IMR-90 (cell line): ENCODE results near the gene OPCML. TPM values are rescaled to one million over a fixed set of nuclear protein-coding genes. Genes with fewer than 3 reads are reported as not detected.

ENCODE experiments used
- ATAC-seq: fragments of 200-7000 bp; cut with Tn5 transposase; 2 replicates; pipeline ENCODE4 v1.9.1; 2020; ENCODE audit warnings: low read depth, mild to moderate bottlenecking, moderate library complexity
- BruUV-seq: library from RNA; stranded (reverse); fragments of 400-500 nt; replicated peaks from 2 replicates; lab custom pipeline; 2021; lab: Mats Ljungman, UMichigan
- CTCF ChIA-PET: fragments of 300-600 bp; formaldehyde crosslinking; extraction: SDS; loops from one replicate; lab custom pipeline; 2021; ENCODE audit warnings: antibody characterized with exemption; lab: Yijun Ruan, JAX
- POLR2A ChIA-PET: fragments of 300-600 bp; sonication (Branson Sonifier 250); formaldehyde crosslinking; loops from one replicate; lab custom pipeline; 2022; ENCODE audit warnings: antibody characterized with exemption; ENCODE audit not compliant: unreplicated experiment; lab: Charles Lee
- DNase-seq: peaks from one replicate; pipeline ENCODE4 v3.0.0; 2013
- H2AFZ ChIP-seq: replicated peaks from 2 replicates; pipeline ENCODE3; 2013; ENCODE audit warnings: low read length, mild to moderate bottlenecking; ENCODE audit not compliant: poor library complexity
- H2AK5ac ChIP-seq: 2 replicates; pipeline ENCODE4 v1.6.1; 2013; ENCODE audit warnings: low read depth, low read length, inconsistent platforms
- H2AK9ac ChIP-seq: replicated peaks from 2 replicates; pipeline ENCODE3; 2013; ENCODE audit warnings: mild to moderate bottlenecking, low read depth, low read length, moderate library complexity; ENCODE audit not compliant: poor library complexity
- H2BK120ac ChIP-seq: 2 replicates; pipeline ENCODE4 v1.6.1; 2013; ENCODE audit warnings: low read depth, low read length, inconsistent platforms
- H2BK15ac ChIP-seq: 3 replicates; pipeline ENCODE4 v1.6.1; 2013; ENCODE audit warnings: low read depth, low read length, inconsistent platforms
- H2BK20ac ChIP-seq: 2 replicates; pipeline ENCODE4 v1.6.1; 2013; ENCODE audit warnings: low read depth, mild to moderate bottlenecking, inconsistent platforms, low read length, moderate library complexity
- H2BK5ac ChIP-seq: 2 replicates; pipeline ENCODE4 v1.6.1; 2013; ENCODE audit warnings: mild to moderate bottlenecking, low read depth, low read length, inconsistent platforms; ENCODE audit not compliant: poor library complexity, severe bottlenecking
- H3K14ac ChIP-seq: replicated peaks from 2 replicates; pipeline ENCODE4 v1.6.1; 2013; ENCODE audit warnings: low read depth, low read length, inconsistent platforms
- H3K18ac ChIP-seq: 2 replicates; pipeline ENCODE4 v1.6.1; 2013; ENCODE audit warnings: low read depth, low read length, control low read depth
- H3K23ac ChIP-seq: 2 replicates; pipeline ENCODE4 v1.6.1; 2013; ENCODE audit warnings: low read depth, low read length, inconsistent platforms
- H3K27ac ChIP-seq: 2 replicates; pipeline ENCODE4 v1.5.1; 2013; ENCODE audit warnings: mild to moderate bottlenecking, control low read depth, low read length; ENCODE audit not compliant: insufficient read depth
- H3K27me3 ChIP-seq: 2 replicates; pipeline ENCODE4 v1.6.1; 2013; ENCODE audit warnings: low read length; ENCODE audit not compliant: control insufficient read depth, insufficient read depth
- H3K36me3 ChIP-seq: 2 replicates; pipeline ENCODE4 v1.6.1; 2013; ENCODE audit warnings: low read length, mixed read lengths; ENCODE audit not compliant: control insufficient read depth, insufficient read depth
- H3K4ac ChIP-seq: 2 replicates; pipeline ENCODE4 v1.6.1; 2013; ENCODE audit warnings: low read depth, low read length, inconsistent platforms
- H3K4me1 ChIP-seq: 2 replicates; pipeline ENCODE4 v1.6.1; 2013; ENCODE audit warnings: low read length, mixed read lengths; ENCODE audit not compliant: control insufficient read depth, insufficient read depth
- H3K4me2 ChIP-seq: 2 replicates; pipeline ENCODE4 v1.6.1; 2013; ENCODE audit warnings: low read depth, mild to moderate bottlenecking, control low read depth, low read length, moderate library complexity
- H3K4me3 ChIP-seq: 2 replicates; pipeline ENCODE4 v1.5.1; 2013; ENCODE audit warnings: low read depth, mild to moderate bottlenecking, control low read depth, low read length, moderate library complexity; ENCODE audit not compliant: insufficient read depth
- H3K56ac ChIP-seq: 2 replicates; pipeline ENCODE4 v1.6.1; 2013; ENCODE audit warnings: low read length, inconsistent platforms; ENCODE audit not compliant: insufficient read depth; ENCODE audit errors: extremely low read depth
- H3K79me1 ChIP-seq, 2 experiments: 2 replicates each; pipeline ENCODE4 v1.6.1; 2013; ENCODE audit warnings: low read length in 2 of 2, inconsistent platforms in 1 of 2, low read depth in 1 of 2
- H3K9ac ChIP-seq: 2 replicates; pipeline ENCODE4 v1.6.1; 2013; ENCODE audit warnings: low read depth, low read length, control low read depth
- H3K9me1 ChIP-seq: 2 replicates; pipeline ENCODE4 v1.6.1; 2013; ENCODE audit warnings: low read length, inconsistent platforms; ENCODE audit not compliant: insufficient read depth
- H3K9me3 ChIP-seq: 2 replicates; pipeline ENCODE4 v1.6.1; 2013; ENCODE audit warnings: low read length; ENCODE audit not compliant: control insufficient read depth, insufficient read depth
- H4K20me1 ChIP-seq: 2 replicates; pipeline ENCODE4 v1.6.1; 2013; ENCODE audit warnings: low read length, inconsistent platforms; ENCODE audit not compliant: insufficient read depth
- H4K5ac ChIP-seq: 2 replicates; pipeline ENCODE4 v1.6.1; 2013; ENCODE audit warnings: mild to moderate bottlenecking, low read depth, low read length, control low read depth
- H4K8ac ChIP-seq, 2 experiments: 2 replicates each; pipeline ENCODE4 v1.6.1; 2013; ENCODE audit warnings: low read depth in 2 of 2, low read length in 2 of 2, control low read depth in 1 of 2, inconsistent platforms in 1 of 2
- H4K91ac ChIP-seq: 2 replicates; pipeline ENCODE4 v1.6.1; 2013; ENCODE audit warnings: low read depth, low read length, inconsistent platforms; ENCODE audit not compliant: insufficient read depth
- CHD1 ChIP-seq: IDR thresholded peaks from 2 replicates; pipeline ENCODE4 v1.6.1; 2012; ENCODE audit warnings: low read depth, low read length, improper control_type of control experiment
- MAFK ChIP-seq: IDR thresholded peaks from 2 replicates; pipeline ENCODE4 v1.6.1; 2012; ENCODE audit warnings: low read depth, low read length, improper control_type of control experiment
- MAZ ChIP-seq: IDR thresholded peaks from 2 replicates; pipeline ENCODE4 v1.6.1; 2012; ENCODE audit warnings: low read depth, mild to moderate bottlenecking, low read length, improper control_type of control experiment, moderate library complexity, borderline replicate concordance
- MXI1 ChIP-seq: IDR thresholded peaks from 2 replicates; pipeline ENCODE4 v1.6.1; 2012; ENCODE audit warnings: low read depth, mild to moderate bottlenecking, low read length, moderate library complexity, borderline replicate concordance
- NFE2L2 ChIP-seq: fragments of 150-350 bp; IDR thresholded peaks from 2 replicates; pipeline ENCODE4 v1.6.1; 2016; ENCODE audit warnings: low read depth, mild to moderate bottlenecking, low read length
- RAD21 ChIP-seq: IDR thresholded peaks from 2 replicates; pipeline ENCODE4 v1.6.1; 2012; ENCODE audit warnings: low read length, improper control_type of control experiment
- RCOR1 ChIP-seq: IDR thresholded peaks from 2 replicates; pipeline ENCODE4 v1.6.1; 2012; ENCODE audit warnings: mild to moderate bottlenecking, low read length, improper control_type of control experiment; ENCODE audit not compliant: insufficient replicate concordance
- RFX5 ChIP-seq: IDR thresholded peaks from 2 replicates; pipeline ENCODE4 v1.8.0; 2012; ENCODE audit warnings: low read depth, mild to moderate bottlenecking, low read length, moderate library complexity
- SMC3 ChIP-seq: fragments of 150-350 bp; IDR thresholded peaks from 2 replicates; pipeline ENCODE4 v1.6.1; 2016; ENCODE audit warnings: low read depth, mild to moderate bottlenecking, antibody characterized with exemption, low read length, moderate library complexity
- WGBS, 2 experiments: methylation state at CpG; one replicate each; pipeline versions ENCODE4 v1.1.5 to v1.1.7; 2013; ENCODE audit warnings: missing lambda C conversion rate in 2 of 2; ENCODE audit not compliant: insufficient read length in 1 of 2; ENCODE audit errors: extremely low coverage in 2 of 2; 5-methylcytosine and 5-hydroxymethylcytosine counted together
- dilution Hi-C: fragments of 300-500 bp; cut with HindIII; formaldehyde crosslinking; loops from one replicate; pipeline ENCODE4 v1.14.3; 2018; ENCODE audit warnings: low sequenced_read_pairs; ENCODE audit not compliant: unreplicated experiment
- in situ Hi-C: fragments of 300-500 bp; cut with MboI; formaldehyde crosslinking; loops from 3 replicates; pipeline ENCODE4 v1.14.3; 2019; ENCODE audit warnings: low sequenced_read_pairs, inconsistent platforms, mixed read lengths
- intact Hi-C: fragments of 100-400 bp; cut with micrococcal nuclease; formaldehyde crosslinking; loops from 2 replicates; pipeline ENCODE4 v1.10.0; 2022
- polyA plus RNA-seq, 3 experiments: library from polyadenylated mRNA; depleted of rRNA; stranded (reverse); fragments of >200 nt; gene quantifications; 2 replicates each; pipeline ENCODE4 v1.2.3, GENCODE V29; 2012; ENCODE audit warnings: low replicate concordance in 1 of 3
- total RNA-seq: library from RNA; depleted of rRNA; stranded (reverse); fragments of >200 nt; gene quantifications from 2 replicates; pipeline ENCODE4 v1.2.3, GENCODE V29; 2012
- TF ChIP-seq, protein P1 (sequence below): fragments of 150-350 bp; IDR thresholded peaks from 2 replicates; pipeline ENCODE4 v1.6.1; 2016; ENCODE audit warnings: low read depth, mild to moderate bottlenecking, low read length, moderate library complexity, borderline replicate concordance

OPCML gene
- total and polyA plus RNA-seq, 2 of the 4 experiments (the other 2 are of a cell fraction), result under 0.01 to 2.6 TPM

DNA sequence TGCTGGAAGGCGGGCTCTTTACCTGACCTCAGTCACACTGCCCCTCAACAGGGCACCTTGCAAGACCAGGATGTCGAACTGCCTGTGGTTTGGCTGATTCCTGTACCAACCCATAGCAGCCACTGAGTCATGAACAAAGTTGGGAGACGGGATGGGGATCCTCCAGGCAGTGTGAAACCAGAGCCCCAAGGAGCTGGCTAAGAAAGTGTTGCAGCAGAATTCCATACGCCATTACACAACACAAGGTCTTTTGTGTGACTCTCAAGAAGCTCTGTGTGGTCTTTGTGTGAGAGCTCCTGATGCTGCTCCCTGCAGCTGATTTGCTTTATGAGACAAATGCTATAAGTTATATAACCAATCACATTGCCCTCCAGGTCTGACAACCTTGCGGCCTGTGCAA, 617.7 kb downstream of the OPCML start:
- WGBS, 2 experiments, result no CpG with 5 or more reads among the region's 5 CpGs
- H4K5ac ChIP-seq, result no peak overlapping the region
- no peak overlapping the region for H2BK5ac ChIP-seq
- no peaks in the 10 kb centered on the region for H3K9me3 ChIP-seq
- BruUV-seq, result no TSS peak
- H4K91ac ChIP-seq, result no peak overlapping the region
- H2AFZ ChIP-seq, result no peak overlapping the region
- dilution Hi-C loops (no loop called here), in situ Hi-C loops (no loop called here), intact Hi-C loops (no loop called here)
- H3K14ac ChIP-seq, result no peak overlapping the region
- CTCF ChIA-PET, result interaction anchor here (0.6 kb wide), 1 partner anchor 27 kb away, joined by 3 read pairs; no protein-coding TSS in a partner anchor
- no peak overlapping the region for H2BK15ac ChIP-seq
- no peak overlapping the region for H2BK20ac ChIP-seq
- no peaks in the 10 kb centered on the region for H4K20me1 ChIP-seq
- H3K36me3 ChIP-seq, result no peaks in the 10 kb centered on the region
- peaks cover 1% of the 10 kb centered on the region; the same call in 1 of the 2 replicates for H3K27me3 ChIP-seq
- no peak overlapping the region for H3K27ac ChIP-seq
- H3K79me1 ChIP-seq, result no peaks in the 10 kb centered on the region
- H3K56ac ChIP-seq, result no peak overlapping the region
- H3K18ac ChIP-seq, result no peak overlapping the region
- H4K8ac ChIP-seq, result no peak overlapping the region
- POLR2A ChIA-PET, result no interaction called here
- no peaks in the 10 kb centered on the region; the same call in 1 of the 2 replicates for H3K9me1 ChIP-seq
- H2AK5ac ChIP-seq, result no peak overlapping the region
- DNase-seq (no peak), ATAC-seq (no peak)
- peaks cover 3% of the 10 kb centered on the region for H3K4me1 ChIP-seq
- no peak for TF ChIP-seq MAZ
- no peak for TF ChIP-seq MXI1
- TF ChIP-seq MAFK, result no peak
- no peak for TF ChIP-seq RAD21
- TF ChIP-seq SMC3, result no peak
- no peak for TF ChIP-seq RCOR1
- TF ChIP-seq RFX5, result no peak
- TF ChIP-seq CHD1, result no peak
- TF ChIP-seq, protein P1, sequence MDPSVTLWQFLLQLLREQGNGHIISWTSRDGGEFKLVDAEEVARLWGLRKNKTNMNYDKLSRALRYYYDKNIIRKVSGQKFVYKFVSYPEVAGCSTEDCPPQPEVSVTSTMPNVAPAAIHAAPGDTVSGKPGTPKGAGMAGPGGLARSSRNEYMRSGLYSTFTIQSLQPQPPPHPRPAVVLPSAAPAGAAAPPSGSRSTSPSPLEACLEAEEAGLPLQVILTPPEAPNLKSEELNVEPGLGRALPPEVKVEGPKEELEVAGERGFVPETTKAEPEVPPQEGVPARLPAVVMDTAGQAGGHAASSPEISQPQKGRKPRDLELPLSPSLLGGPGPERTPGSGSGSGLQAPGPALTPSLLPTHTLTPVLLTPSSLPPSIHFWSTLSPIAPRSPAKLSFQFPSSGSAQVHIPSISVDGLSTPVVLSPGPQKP, result no peak
- no peak for TF ChIP-seq NFE2L2
- no peak overlapping the region for H2BK120ac ChIP-seq
- no peak overlapping the region for H3K9ac ChIP-seq
- no peak overlapping the region for H3K4me2 ChIP-seq
- H2AK9ac ChIP-seq, result no peak overlapping the region
- H3K23ac ChIP-seq, result no peak overlapping the region
- H3K4me3 ChIP-seq, result no peak overlapping the region
- no peak overlapping the region for H3K4ac ChIP-seq
